HG03135 (cell line): ENCODE data around the gene CIROP.

ENCODE experiments used
- ATAC-seq: cut with Tn5 transposase; IDR thresholded peaks from one replicate; pipeline ENCODE4 v1.9.1; 2021; ENCODE audit warnings: mild to moderate bottlenecking, moderate library complexity; ENCODE audit not compliant: unreplicated experiment

The CIROP gene

GRCh38 chr14:23095196-23096108, 9.3 kb downstream of the CIROP start, which contains the start of gene C14orf119:
TSS of gene C14orf119 (plus strand) at chr14:23095505. CDS start at chr14:23097659, 2,154 bp downstream.
- ATAC-seq: peak; percentile 93

GRCh38 chr14:23094666-23095195, 10.1 kb downstream of the CIROP start, which contains the start of gene ACIN1:
TSS of gene ACIN1 (minus strand) at chr14:23095136. CDS start at chr14:23095112, 24 bp downstream.
- ATAC-seq: peak; percentile 39

- no peak for ATAC-seq
Measured at GRCh38 chr14:23093991-23094665, 10.7 kb downstream of the CIROP start.

- ATAC-seq: no peak
Measured at GRCh38 chr14:23093526-23093925, 11.3 kb downstream of the CIROP start.

- no peak for ATAC-seq
Measured at GRCh38 chr14:23093104-23093503, 11.7 kb downstream of the CIROP start.

GRCh38 chr14:23091294-23092225, 13.2 kb downstream of the CIROP start:
- ATAC-seq: no peak

GRCh38 chr14:23090254-23090636, 14.5 kb downstream of the CIROP start:
- ATAC-seq: no peak

GRCh38 chr14:23089498-23090253, 15.1 kb downstream of the CIROP start:
- no peak for ATAC-seq

GRCh38 chr14:23086565-23086964, 18.2 kb downstream of the CIROP start:
- no peak for ATAC-seq

GRCh38 chr14:23085458-23085857, 19.3 kb downstream of the CIROP start:
- no peak for ATAC-seq

- ATAC-seq: no peak
Measured at GRCh38 chr14:23080474-23080873, 24.3 kb downstream of the CIROP start.

GRCh38 chr14:23079716-23080115, 25.1 kb downstream of the CIROP start:
- no peak for ATAC-seq

GRCh38 chr14:23078692-23079116, 26.1 kb downstream of the CIROP start:
- ATAC-seq: no peak

GRCh38 chr14:23077962-23078361, 26.8 kb downstream of the CIROP start:
- no peak for ATAC-seq

- ATAC-seq: no peak
Measured at GRCh38 chr14:23076785-23077408, 27.9 kb downstream of the CIROP start.

GRCh38 chr14:23074906-23075305, 29.9 kb downstream of the CIROP start:
- ATAC-seq: no peak

GRCh38 chr14:23071921-23072539, 32.8 kb downstream of the CIROP start:
- no peak for ATAC-seq

- ATAC-seq: peak; percentile 84
Measured at GRCh38 chr14:23071244-23071920, 33.4 kb downstream of the CIROP start.
